GM19372 (cell line): ENCODE results near the gene ZBTB44.
"Not testable (repeated sequence)": the region's sequence is repeated elsewhere in the genome, so short reads cannot be mapped to it uniquely, and the experiment has no call there.

Experiments used
- ATAC-seq: cut with Tn5 transposase; IDR thresholded peaks from one replicate; pipeline ENCODE4 v1.9.1; 2021; ENCODE audit warnings: mild to moderate bottlenecking, low read depth, moderate library complexity; ENCODE audit not compliant: unreplicated experiment

The ZBTB44 gene

GRCh38 chr11:130202009-130202817 is 112.5 kb downstream of the ZBTB44 start:
- ATAC-seq, result no peak

GRCh38 chr11:130201026-130201425 is 113.7 kb downstream of the ZBTB44 start:
- no peak for ATAC-seq

GRCh38 chr11:130199792-130200191 is 114.9 kb downstream of the ZBTB44 start:
- no peak for ATAC-seq

- ATAC-seq, result no peak
These were observed 115.8 kb downstream of the ZBTB44 start for GRCh38 chr11:130198964-130199363.

GRCh38 chr11:130198292-130198691 is 116.4 kb downstream of the ZBTB44 start:
- no peak for ATAC-seq

- no peak for ATAC-seq
These were observed 117.2 kb downstream of the ZBTB44 start for GRCh38 chr11:130197386-130198035.

- ATAC-seq, result no peak
These were observed 120.3 kb downstream of the ZBTB44 start for GRCh38 chr11:130194241-130195023.

GRCh38 chr11:130193551-130193950 is 121.2 kb downstream of the ZBTB44 start:
- ATAC-seq, result not testable (repeated sequence)

- ATAC-seq, result no peak
These were observed 121.9 kb downstream of the ZBTB44 start for GRCh38 chr11:130192845-130193267.

GRCh38 chr11:130191896-130192295 is 122.8 kb downstream of the ZBTB44 start:
- ATAC-seq, result no peak

- no peak for ATAC-seq
These were observed 124.3 kb downstream of the ZBTB44 start for GRCh38 chr11:130190371-130190881.

GRCh38 chr11:130189492-130190210 is 125.1 kb downstream of the ZBTB44 start:
- ATAC-seq, result no peak

GRCh38 chr11:130188585-130189347 is 126.0 kb downstream of the ZBTB44 start:
- ATAC-seq, result no peak

GRCh38 chr11:130188047-130188446 is 126.7 kb downstream of the ZBTB44 start:
- ATAC-seq, result no peak

- ATAC-seq, result no peak
These were observed 127.6 kb downstream of the ZBTB44 start for GRCh38 chr11:130187096-130187495.

- no peak for ATAC-seq
These were observed 130.7 kb downstream of the ZBTB44 start for GRCh38 chr11:130183878-130184610.

- ATAC-seq, result peak; percentile 55
These were observed 133.1 kb downstream of the ZBTB44 start for GRCh38 chr11:130181295-130182272.

GRCh38 chr11:130180896-130181294 is 133.8 kb downstream of the ZBTB44 start:
- no peak for ATAC-seq
